Mesenchymal stem cell (in vitro differentiated cells and primary cell): ENCODE results near the gene FAT4.

Experiments used
- DNase-seq: peaks from one replicate; pipeline ENCODE4 v3.0.0-alpha.2; 2013
- H2AFZ ChIP-seq: one replicate; pipeline ENCODE4 v1.6.1; 2013; ENCODE audit warnings: low read depth, mild to moderate bottlenecking, control low read depth, inconsistent platforms, low read length, moderate library complexity
- H2AK5ac ChIP-seq: 2 replicates; pipeline ENCODE4 v1.6.1; 2013; ENCODE audit warnings: low read length, moderate library complexity, mild to moderate bottlenecking, inconsistent platforms; ENCODE audit not compliant: severe bottlenecking
- H2BK120ac ChIP-seq: one replicate; pipeline ENCODE4 v1.6.1; 2013; ENCODE audit warnings: low read depth, mild to moderate bottlenecking, inconsistent platforms, low read length, moderate library complexity
- H2BK12ac ChIP-seq, 2 experiments: one replicate each; pipeline ENCODE4 v1.6.1; 2013; ENCODE audit warnings: inconsistent platforms in 2 of 2, low read length in 2 of 2, mild to moderate bottlenecking in 2 of 2, moderate library complexity in 2 of 2, control low read depth in 1 of 2
- H2BK15ac ChIP-seq: one replicate; pipeline ENCODE4 v1.6.1; 2013; ENCODE audit warnings: mild to moderate bottlenecking, low read depth, inconsistent platforms; ENCODE audit not compliant: poor library complexity, severe bottlenecking
- H2BK5ac ChIP-seq: 2 replicates; pipeline ENCODE4 v1.6.1; 2013; ENCODE audit warnings: low read depth, mild to moderate bottlenecking, low read length, control low read depth, inconsistent platforms; ENCODE audit not compliant: poor library complexity, severe bottlenecking
- H3K14ac ChIP-seq, 2 experiments: one replicate each; pipeline ENCODE4 v1.6.1; 2013; ENCODE audit warnings: inconsistent platforms in 2 of 2, low read length in 2 of 2, control low read depth in 1 of 2, mild to moderate bottlenecking in 1 of 2, moderate library complexity in 1 of 2
- H3K18ac ChIP-seq, 2 experiments: one replicate each; pipeline ENCODE4 v1.6.1; 2013; ENCODE audit warnings: inconsistent platforms in 2 of 2, low read length in 2 of 2, control low read depth in 1 of 2, low read depth in 1 of 2, mild to moderate bottlenecking in 1 of 2
- H3K23ac ChIP-seq, 2 experiments: one replicate each; pipeline ENCODE4 v1.6.1; 2013; ENCODE audit warnings: inconsistent platforms in 2 of 2, low read length in 2 of 2, mild to moderate bottlenecking in 2 of 2, moderate library complexity in 2 of 2, control low read depth in 1 of 2
- H3K27ac ChIP-seq: 2 replicates; pipeline ENCODE4 v1.5.1; 2013; ENCODE audit warnings: mild to moderate bottlenecking, moderate library complexity, low read length, control low read depth, inconsistent platforms; ENCODE audit not compliant: poor library complexity, severe bottlenecking
- H3K27me3 ChIP-seq, 2 experiments: 2 replicates each; pipeline versions ENCODE4 v1.6.1 to v1.7.0; 2013; ENCODE audit warnings: low read length in 2 of 2, mild to moderate bottlenecking in 2 of 2, moderate library complexity in 2 of 2, control low read depth in 1 of 2, inconsistent platforms in 1 of 2; ENCODE audit not compliant: control insufficient read depth in 1 of 2, insufficient read depth in 1 of 2
- H3K36me3 ChIP-seq, 2 experiments: 2 replicates each; pipeline versions ENCODE4 v1.6.1 to v1.7.0; 2013; ENCODE audit warnings: low read length in 2 of 2, control low read depth in 1 of 2, inconsistent platforms in 1 of 2, low read depth in 1 of 2, mild to moderate bottlenecking in 1 of 2; ENCODE audit not compliant: insufficient read depth in 2 of 2, control insufficient read depth in 1 of 2
- H3K4ac ChIP-seq, 2 experiments: one replicate each; pipeline ENCODE4 v1.6.1; 2013; ENCODE audit warnings: inconsistent platforms in 2 of 2, low read length in 2 of 2, mild to moderate bottlenecking in 2 of 2, moderate library complexity in 2 of 2, control low read depth in 1 of 2, low read depth in 1 of 2
- H3K4me1 ChIP-seq: 2 replicates; pipeline ENCODE4 v1.6.1; 2013; ENCODE audit warnings: low read depth, low read length, control low read depth; ENCODE audit not compliant: control insufficient read depth, insufficient read depth
- H3K4me2 ChIP-seq: 2 replicates; pipeline ENCODE4 v1.6.1; 2013; ENCODE audit warnings: low read length, mild to moderate bottlenecking, inconsistent platforms; ENCODE audit not compliant: poor library complexity, severe bottlenecking
- H3K4me3 ChIP-seq, 2 experiments: 2 replicates each; pipeline versions ENCODE4 v1.5.1 to v1.7.0; 2013; ENCODE audit warnings: low read length in 2 of 2, mild to moderate bottlenecking in 2 of 2, control low read depth in 1 of 2, low read depth in 1 of 2; ENCODE audit not compliant: insufficient read depth in 1 of 2
- H3K79me1 ChIP-seq: replicated peaks from 2 replicates; pipeline ENCODE4 v1.6.1; 2013; ENCODE audit warnings: mild to moderate bottlenecking, control low read depth, low read length, inconsistent platforms; ENCODE audit not compliant: poor library complexity, severe bottlenecking
- H3K9ac ChIP-seq: 2 replicates; pipeline ENCODE4 v1.7.0; 2013; ENCODE audit warnings: mild to moderate bottlenecking, low read length, moderate library complexity
- H3K9me3 ChIP-seq: 2 replicates; pipeline ENCODE4 v1.7.0; 2013; ENCODE audit warnings: mild to moderate bottlenecking, low read length; ENCODE audit not compliant: control insufficient read depth
- H4K8ac ChIP-seq: one replicate; pipeline ENCODE4 v1.6.1; 2013; ENCODE audit warnings: inconsistent platforms, mild to moderate bottlenecking, low read length, moderate library complexity
- H4K91ac ChIP-seq: one replicate; pipeline ENCODE4 v1.6.1; 2013; ENCODE audit warnings: mild to moderate bottlenecking, low read length, inconsistent platforms
- WGBS: methylation state at CpG from one replicate; pipeline ENCODE4 v1.1.7; 2013; ENCODE audit warnings: mixed read lengths; 5-methylcytosine and 5-hydroxymethylcytosine counted together

FAT4 gene

GRCh38 chr4:125350470-125351135 lies 35.8 kb downstream of the FAT4 start:
- Histone ChIP-seq H3K4ac (no peak overlapping the region), H2BK15ac (no peak overlapping the region), H3K36me3 (no peaks in the 10 kb centered on the region), H3K14ac (no peak overlapping the region), H3K9me3 (no peaks in the 10 kb centered on the region), H3K4me1 (no peaks in the 10 kb centered on the region), H2BK120ac (no peak overlapping the region), H3K27me3 (no peaks in the 10 kb centered on the region), H3K9ac (no peak overlapping the region), H4K8ac (no peak overlapping the region), H4K91ac (no peak overlapping the region), H3K23ac (no peak overlapping the region), H3K79me1 (no peaks in the 10 kb centered on the region), H2AK5ac (no peak overlapping the region), H2AFZ (no peak overlapping the region), H3K4me3 (no peak overlapping the region), H3K4me2 (no peak overlapping the region), H2BK12ac (no peak overlapping the region), H2BK5ac (no peak overlapping the region), H3K27ac (no peak overlapping the region), H3K18ac (no peak overlapping the region)
- no peak for DNase-seq
- WGBS = 100% methylated on average over 2 of the region's 4 CpGs

- Histone ChIP-seq H2BK120ac (no peak overlapping the region), H2AFZ (no peak overlapping the region), H3K79me1 (no peaks in the 10 kb centered on the region), H3K27ac (no peak overlapping the region), H2BK5ac (no peak overlapping the region), H3K18ac (no peak overlapping the region), H2BK12ac (no peak overlapping the region), H3K14ac (no peak overlapping the region), H2AK5ac (no peak overlapping the region), H2BK15ac (no peak overlapping the region), H3K9me3 (no peaks in the 10 kb centered on the region), H4K91ac (no peak overlapping the region), H3K23ac (no peak overlapping the region), H3K27me3 (no peaks in the 10 kb centered on the region), H3K4me1 (no peaks in the 10 kb centered on the region), H3K4me3 (no peak overlapping the region), H3K36me3 (no peaks in the 10 kb centered on the region), H3K4me2 (no peak overlapping the region), H4K8ac (no peak overlapping the region), H3K9ac (no peak overlapping the region), H3K4ac (no peak overlapping the region)
- no peak for DNase-seq
- WGBS = 100% methylated on average over 1 of the region's 1 CpG
Measured at GRCh38 chr4:125352521-125352920, 37.8 kb downstream of the FAT4 start.

- H3K14ac ChIP-seq = no peak overlapping the region
- H3K18ac ChIP-seq = no peak overlapping the region
- H2BK12ac ChIP-seq = no peak overlapping the region
- WGBS = no CpG with 5 or more reads among the region's 1 CpG
- no peaks in the 10 kb centered on the region for H3K4me1 ChIP-seq
- H3K4ac ChIP-seq = no peak overlapping the region
- H2BK15ac ChIP-seq = no peak overlapping the region
- H3K9ac ChIP-seq = no peak overlapping the region
- no peak overlapping the region for H2BK120ac ChIP-seq
- H4K8ac ChIP-seq = no peak overlapping the region
- no peak overlapping the region for H3K4me3 ChIP-seq
- no peak overlapping the region for H4K91ac ChIP-seq
- H3K9me3 ChIP-seq = no peaks in the 10 kb centered on the region
- H3K27ac ChIP-seq = no peak overlapping the region
- no peak overlapping the region for H2AFZ ChIP-seq
- no peak overlapping the region for H2AK5ac ChIP-seq
- H3K23ac ChIP-seq = no peak overlapping the region
- no peak overlapping the region for H2BK5ac ChIP-seq
- no peak for DNase-seq
- no peaks in the 10 kb centered on the region for H3K79me1 ChIP-seq
- no peaks in the 10 kb centered on the region for H3K36me3 ChIP-seq
- H3K27me3 ChIP-seq = no peaks in the 10 kb centered on the region
- H3K4me2 ChIP-seq = no peak overlapping the region
Measured at GRCh38 chr4:125353131-125353530, 38.4 kb downstream of the FAT4 start.

GRCh38 chr4:125355791-125356190 lies 41.0 kb downstream of the FAT4 start:
- Histone ChIP-seq H3K9me3 (no peaks in the 10 kb centered on the region), H3K4me2 (no peak overlapping the region), H2BK5ac (no peak overlapping the region), H2BK15ac (no peak overlapping the region), H4K91ac (no peak overlapping the region), H3K36me3 (no peaks in the 10 kb centered on the region), H3K4me1 (no peaks in the 10 kb centered on the region), H3K27ac (no peak overlapping the region), H3K27me3 (no peaks in the 10 kb centered on the region), H3K14ac (no peak overlapping the region), H2AFZ (no peak overlapping the region), H3K4ac (no peak overlapping the region), H3K23ac (no peak overlapping the region), H2BK12ac (no peak overlapping the region), H3K9ac (no peak overlapping the region), H3K4me3 (no peak overlapping the region), H4K8ac (no peak overlapping the region), H3K18ac (no peak overlapping the region), H3K79me1 (peaks cover 3% of the 10 kb centered on the region), H2BK120ac (no peak overlapping the region), H2AK5ac (no peak overlapping the region)
- WGBS = 63% methylated on average over 2 of the region's 2 CpGs
- DNase-seq = no peak
